ENCODE measurements around the gene TBC1D5. TPM values are rescaled to one million over a fixed set of nuclear protein-coding genes. Genes with fewer than 3 reads are reported as not detected.

TBC1D5 gene
- total and polyA plus RNA-seq, 2 donors (not counting 1 experiment from before 2014, with no cell fraction given) = 22.6 to 111 TPM

- Mint-ChIP-seq H3K27me3 (no peaks in the 10 kb centered on the region), H3K4me1 (no peaks in the 10 kb centered on the region), H3K9me3 (ENCODE audit: insufficient read depth) (no peaks in the 10 kb centered on the region), H3K4me3 (no peak overlapping the region), H3K27ac (no peak overlapping the region)
- H3K9me3 ChIP-seq (ENCODE audit: control extremely low read depth in 1 of 3, control insufficient read depth in 2 of 3, insufficient read depth in 1 of 3, low read length in 2 of 3) = no peaks in the 10 kb centered on the region
- CTCF ChIA-PET = interaction anchor here (1.3 kb wide), 1 partner anchor 80 kb away, joined by 4 read pairs; no protein-coding TSS in a partner anchor
- no peaks in the 10 kb centered on the region for H4K20me1 ChIP-seq (ENCODE audit: control insufficient read depth, insufficient read depth, low read length, poor library complexity, severe bottlenecking)
- POLR2A ChIA-PET = no interaction called here
- DNase-seq (no peak), ATAC-seq (ENCODE audit: low read depth) (no peak)
- peaks cover under 1 to 10% of the 10 kb centered on the region in 2 experiments for H3K36me3 ChIP-seq (replicated peaks in 1 of 2; ENCODE audit: control extremely low read depth in 1 of 2, control insufficient read depth in 1 of 2, extremely low read depth in 1 of 2, insufficient read depth in 2 of 2, low read length in 1 of 2)
- no peaks in the 10 kb centered on the region for H3K27me3 ChIP-seq (replicated peaks in 1 of 4; ENCODE audit: control extremely low read depth in 1 of 4, control insufficient read depth in 3 of 4, insufficient read depth in 4 of 4, low read length in 3 of 4)
- TF ChIP-seq EZH2 (IDR thresholded peaks at IDR 0.05; ENCODE audit: borderline replicate concordance, insufficient read depth, low read depth, low read length, poor library complexity, severe bottlenecking) = no peak
- no peak for TF ChIP-seq CTCF (IDR thresholded peaks at IDR 0.05)
- no peaks in the 10 kb centered on the region for H3K79me2 ChIP-seq (ENCODE audit: control insufficient read depth, insufficient read depth, low read length)
- no peak overlapping the region for H3K4me2 ChIP-seq (replicated peaks; ENCODE audit: low read depth, low read length, poor library complexity, severe bottlenecking)
- intact Hi-C loops (cut with micrococcal nuclease) = no loop called here
- no peak overlapping the region for H3K27ac ChIP-seq (ENCODE audit: low read length in 2 of 2)
- no peak overlapping the region for H3K4me3 ChIP-seq (ENCODE audit: control extremely low read depth in 1 of 5, extremely low read depth in 1 of 5, insufficient read depth in 1 of 5, low read depth in 2 of 5, low read length in 4 of 5)
- H2AFZ ChIP-seq (ENCODE audit: insufficient read depth, low read depth, low read length, poor library complexity, severe bottlenecking) = no peak overlapping the region
- H3K9ac ChIP-seq (ENCODE audit: low read length) = no peak overlapping the region
- H3K4me1 ChIP-seq (ENCODE audit: control insufficient read depth in 2 of 2, insufficient read depth in 2 of 2, low read length in 2 of 2) = no peaks in the 10 kb centered on the region
- WGBS (ENCODE audit: insufficient coverage) = 83% methylated on average over 1 of the region's 1 CpG
Measured at GRCh38 chr3:17333446-17333845, 409.0 kb downstream of the TBC1D5 start.

GRCh38 chr3:17330660-17331059, 411.8 kb downstream of the TBC1D5 start:
- DNase-seq (no peak), ATAC-seq (ENCODE audit: low read depth) (no peak)
- Histone ChIP-seq H3K4me2 (replicated peaks; ENCODE audit: low read depth, low read length, poor library complexity, severe bottlenecking) (no peak overlapping the region), H3K4me3 (ENCODE audit: control extremely low read depth in 1 of 5, extremely low read depth in 1 of 5, insufficient read depth in 1 of 5, low read depth in 2 of 5, low read length in 4 of 5) (no peak overlapping the region), H3K36me3 (replicated peaks in 1 of 2; ENCODE audit: control extremely low read depth in 1 of 2, control insufficient read depth in 1 of 2, extremely low read depth in 1 of 2, insufficient read depth in 2 of 2, low read length in 1 of 2) (peaks cover 6 to 9% of the 10 kb centered on the region in 2 experiments), H3K4me1 (ENCODE audit: control insufficient read depth in 2 of 2, insufficient read depth in 2 of 2, low read length in 2 of 2) (no peaks in the 10 kb centered on the region), H3K9me3 (ENCODE audit: control extremely low read depth in 1 of 3, control insufficient read depth in 2 of 3, insufficient read depth in 1 of 3, low read length in 2 of 3) (no peaks in the 10 kb centered on the region), H4K20me1 (ENCODE audit: control insufficient read depth, insufficient read depth, low read length, poor library complexity, severe bottlenecking) (no peaks in the 10 kb centered on the region), H3K27me3 (replicated peaks in 1 of 4; ENCODE audit: control extremely low read depth in 1 of 4, control insufficient read depth in 3 of 4, insufficient read depth in 4 of 4, low read length in 3 of 4) (no peaks in the 10 kb centered on the region), H3K79me2 (ENCODE audit: control insufficient read depth, insufficient read depth, low read length) (no peaks in the 10 kb centered on the region), H2AFZ (ENCODE audit: insufficient read depth, low read depth, low read length, poor library complexity, severe bottlenecking) (no peak overlapping the region), H3K27ac (ENCODE audit: low read length in 2 of 2) (no peak overlapping the region), H3K9ac (ENCODE audit: low read length) (no peak overlapping the region)
- Mint-ChIP-seq H3K4me3 (no peak overlapping the region), H3K27ac (no peak overlapping the region), H3K27me3 (no peaks in the 10 kb centered on the region), H3K9me3 (ENCODE audit: insufficient read depth) (no peaks in the 10 kb centered on the region), H3K4me1 (no peaks in the 10 kb centered on the region)
- ChIA-PET CTCF (no interaction called here), POLR2A (no interaction called here)
- intact Hi-C loops (cut with micrococcal nuclease) = no loop called here
- TF ChIP-seq CTCF (IDR thresholded peaks at IDR 0.05) (no peak), EZH2 (IDR thresholded peaks at IDR 0.05; ENCODE audit: borderline replicate concordance, insufficient read depth, low read depth, low read length, poor library complexity, severe bottlenecking) (no peak)

Data from B cell (primary cell).